DOHH2 (cell line): ENCODE data around the gene PACRGL.

Experiments used
- CTCF ChIP-seq: fragments of 200-600 bp; sonication (generic); IDR thresholded peaks from one replicate; pipeline ENCODE4 v1.5.1; 2014; ENCODE audit warnings: antibody characterized with exemption, mild to moderate bottlenecking, low read depth, low read length; ENCODE audit not compliant: poor library complexity, severe bottlenecking
- EZH2phosphoT487 ChIP-seq: fragments of 200-600 bp; sonication (generic); IDR thresholded peaks from 2 replicates; pipeline ENCODE4 v1.6.1; 2017; ENCODE audit warnings: borderline replicate concordance, mild to moderate bottlenecking, antibody characterized with exemption, low read length, moderate library complexity, mixed read lengths

- TF ChIP-seq CTCF: no peak
- TF ChIP-seq EZH2phosphoT487: no peak
Observed at GRCh38 chr4:20698382-20698781, 1.9 kb upstream of the PACRGL start.
